Dedifferentiated amniotic fluid mesenchymal stem cell (primary cell): ENCODE measurements around the gene ZDHHC11.
"Not testable (repeated sequence)": the region's sequence is repeated elsewhere in the genome, so short reads cannot be mapped to it uniquely, and the experiment has no call there.

Experiments
- DNase-seq: peaks from one replicate; pipeline ENCODE4 v3.0.0-alpha.2; 2016; ENCODE audit errors: extremely low spot score

Gene ZDHHC11

DNA sequence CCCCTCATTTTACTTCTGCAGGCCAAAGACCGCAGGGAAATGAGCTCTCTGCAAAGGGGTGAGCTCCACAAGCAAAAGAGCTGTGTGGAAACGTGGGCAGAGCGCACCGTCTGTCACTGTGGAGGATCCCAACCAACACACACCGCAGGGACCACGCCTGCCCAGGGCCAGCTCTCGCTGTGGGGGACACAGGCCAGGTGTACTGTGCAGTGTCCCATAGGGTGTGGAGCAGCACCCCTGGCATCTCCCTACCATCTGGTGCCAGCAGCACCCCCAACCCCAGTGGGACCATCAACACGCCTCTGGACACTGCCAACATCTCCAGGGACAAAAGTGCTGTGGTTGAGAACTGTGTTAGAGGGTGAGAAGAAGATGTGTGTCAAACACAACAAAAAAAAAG is 27.9 kb upstream of the ZDHHC11 start:
- DNase-seq = not testable (repeated sequence)

DNA sequence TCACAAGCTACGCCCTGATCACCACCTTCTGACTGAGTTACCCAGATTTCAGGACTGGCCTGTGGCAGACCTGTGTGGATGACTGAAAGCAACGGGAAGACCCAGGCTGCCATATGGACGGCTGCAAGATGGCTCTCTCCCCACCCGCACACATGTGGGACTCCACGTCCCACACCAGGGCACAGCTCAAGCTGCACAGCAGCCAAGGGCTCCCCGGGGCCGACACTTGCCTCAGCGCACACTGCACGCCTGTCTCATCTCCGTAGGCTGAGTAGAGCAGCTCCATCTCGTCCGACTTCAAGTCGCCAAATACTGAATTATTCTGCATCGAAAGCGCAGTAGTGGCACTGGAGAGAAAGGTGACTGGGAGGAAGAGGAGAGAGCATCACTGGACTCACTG is 27.3 kb upstream of the ZDHHC11 start:
- no peak for DNase-seq

DNA sequence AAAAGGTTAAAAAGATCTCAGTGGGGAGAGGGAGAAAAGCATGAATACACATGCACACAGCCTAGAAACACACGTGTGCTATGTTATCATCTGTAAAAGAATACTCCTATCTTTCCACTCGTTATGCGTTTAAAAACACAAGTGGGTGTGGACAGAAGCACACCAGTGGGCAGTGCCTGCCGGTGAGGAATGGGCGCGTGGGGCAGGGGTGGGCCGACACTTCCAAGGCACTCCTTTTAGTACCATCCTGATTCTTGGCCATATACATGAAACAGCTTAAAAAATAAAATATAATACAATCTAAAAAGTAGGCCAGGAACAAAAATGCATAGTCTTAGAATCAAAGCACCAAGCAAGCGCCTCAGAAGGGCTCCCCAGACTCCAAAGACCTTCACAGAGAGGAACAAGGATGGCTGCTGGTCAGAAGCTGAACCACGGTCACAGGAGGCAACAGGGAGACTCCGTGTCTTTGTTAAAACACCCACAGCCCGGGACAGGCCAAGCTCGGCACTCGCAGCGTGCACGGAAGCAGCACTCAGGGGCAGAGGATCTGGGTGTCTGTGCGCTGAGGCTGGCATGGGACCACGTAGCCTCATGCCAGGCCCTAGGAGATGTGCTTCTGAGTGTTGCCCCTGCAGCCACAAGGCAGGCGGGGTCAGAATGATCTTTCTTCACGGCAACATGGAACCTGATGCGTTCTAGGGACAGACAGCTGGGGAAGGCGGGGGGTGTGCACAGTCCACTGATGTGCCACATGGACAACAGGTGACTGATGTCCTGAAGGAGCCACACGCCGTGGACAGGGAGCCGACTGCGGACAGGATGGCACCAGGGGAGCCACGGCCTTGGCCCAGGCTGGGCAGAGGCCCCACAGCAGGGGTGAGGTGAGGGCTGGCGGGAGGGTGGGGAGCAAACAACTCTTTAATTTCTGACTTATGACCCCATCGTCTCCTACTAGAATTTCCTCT is 25.9 kb upstream of the ZDHHC11 start:
- no peak for DNase-seq

DNA sequence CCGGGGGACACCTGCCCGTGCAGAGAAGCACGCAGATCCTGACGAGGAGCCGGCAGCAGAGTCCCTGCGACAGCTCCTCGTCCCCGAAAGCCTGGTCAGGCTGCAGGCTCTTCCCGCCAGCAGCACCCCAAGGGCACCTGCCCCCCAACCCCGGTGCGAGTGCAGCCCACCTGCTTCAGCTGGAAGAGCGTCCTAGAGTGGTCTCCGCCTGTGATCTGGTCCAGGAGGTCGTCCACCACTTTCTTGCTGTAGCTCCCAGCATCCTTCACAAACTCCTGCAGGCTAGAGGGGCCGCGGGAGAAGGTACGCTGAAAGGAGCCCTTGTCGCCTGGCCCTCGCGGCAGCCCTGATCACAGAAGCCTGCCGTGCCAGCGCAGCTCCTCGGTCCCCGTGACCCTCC is 25.1 kb upstream of the ZDHHC11 start:
- no peak for DNase-seq

- no peak for DNase-seq
Measured at GRCh38 chr5:873328-873727, 22.5 kb upstream of the ZDHHC11 start.

DNA sequence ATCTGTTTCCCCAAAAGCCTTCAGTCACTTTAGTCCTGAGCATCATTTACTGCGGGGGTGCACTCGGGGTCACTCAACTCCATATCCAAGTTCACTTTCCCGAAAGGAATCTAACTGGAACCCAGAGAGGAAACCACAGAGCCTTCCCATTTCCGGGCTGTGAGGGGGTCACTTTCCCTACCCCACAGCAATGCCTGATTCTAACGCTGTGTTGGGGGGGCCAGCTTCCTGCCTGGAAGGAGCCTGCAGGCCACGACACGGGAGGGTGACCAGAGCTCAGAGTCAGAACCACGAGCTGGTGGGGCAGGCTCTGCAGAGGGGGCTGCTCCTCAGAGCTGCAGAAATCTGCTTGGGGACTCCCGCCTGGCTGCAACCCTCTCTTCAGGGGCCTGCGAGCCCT is 21.5 kb upstream of the ZDHHC11 start:
- no peak for DNase-seq

DNA sequence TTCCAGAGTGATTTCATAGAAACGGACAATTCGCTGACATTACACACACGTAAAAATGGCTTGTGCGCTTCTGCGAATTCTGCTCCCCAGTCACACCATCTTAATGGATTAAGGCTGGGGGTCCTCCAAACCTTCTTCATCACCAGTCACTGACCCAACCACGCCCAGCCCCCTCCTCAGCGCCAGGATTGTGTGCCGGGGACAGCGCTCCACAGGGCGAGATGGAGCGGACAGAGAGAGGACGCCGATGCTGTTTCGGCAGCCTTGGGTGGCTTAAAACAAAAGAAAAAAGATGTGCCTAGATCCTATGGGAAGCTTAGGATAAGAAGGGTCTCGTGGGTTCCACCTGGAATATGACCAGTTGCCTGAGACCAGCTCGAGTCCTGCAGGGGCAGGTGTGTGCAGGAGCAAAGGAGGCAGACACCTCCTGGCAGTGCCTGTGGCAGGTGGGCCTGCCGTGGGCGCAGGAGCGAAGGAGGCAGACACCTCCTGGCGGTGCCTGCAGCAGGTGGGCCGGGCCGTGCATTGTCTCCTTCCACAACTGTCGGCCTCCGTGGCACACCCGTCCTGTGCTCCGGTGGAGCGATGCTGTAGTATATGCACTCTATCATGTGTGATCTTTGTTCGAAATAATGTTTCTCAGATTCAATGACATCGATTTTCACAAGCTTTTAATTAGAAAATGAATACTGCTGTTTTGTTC is 21.0 kb upstream of the ZDHHC11 start:
- no peak for DNase-seq

DNA sequence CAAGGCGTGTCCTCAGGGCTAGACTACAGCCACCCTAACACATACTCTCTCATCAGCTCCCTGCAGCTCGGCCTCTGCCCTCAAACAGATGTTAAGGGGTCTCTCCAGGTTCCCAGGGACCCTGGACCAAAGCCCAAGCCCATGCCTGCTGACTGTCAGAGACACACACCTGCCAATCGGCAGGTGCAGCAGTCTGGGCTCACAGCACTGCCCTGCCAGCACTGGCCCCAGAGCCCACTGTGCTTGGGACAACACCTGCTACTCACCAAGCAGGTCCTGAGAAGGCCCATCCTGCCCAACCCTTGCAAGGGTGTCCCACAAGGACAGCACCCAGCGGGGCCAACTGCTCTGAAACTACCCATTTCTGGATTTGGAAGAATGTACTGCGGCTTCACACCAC is 20.2 kb upstream of the ZDHHC11 start:
- no peak for DNase-seq

- DNase-seq = no peak
Measured at GRCh38 chr5:868428-869135, 17.8 kb upstream of the ZDHHC11 start.

- DNase-seq = no peak
Measured at GRCh38 chr5:867300-867870, 16.6 kb upstream of the ZDHHC11 start.

DNA sequence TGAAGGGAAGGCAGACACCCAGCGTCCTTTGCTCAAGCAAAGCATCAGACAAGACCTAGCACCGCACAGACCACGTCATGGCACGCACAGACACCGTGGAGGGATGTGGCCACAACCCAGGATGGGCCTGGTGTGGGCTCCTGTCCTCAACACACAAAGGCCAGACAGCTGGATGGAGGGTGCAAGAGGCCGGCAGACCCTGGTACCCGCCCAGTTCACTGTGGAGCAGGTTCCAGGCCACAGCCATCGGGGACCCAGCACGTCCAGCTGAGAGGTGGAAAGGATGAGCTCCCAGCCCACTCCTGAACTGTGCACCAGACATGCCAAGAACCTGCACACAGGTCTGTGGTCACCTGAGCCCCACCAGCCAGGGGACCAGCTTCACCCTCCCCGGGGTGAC is 15.0 kb upstream of the ZDHHC11 start:
- no peak for DNase-seq

- DNase-seq = no peak
Measured at GRCh38 chr5:865168-865521, 14.4 kb upstream of the ZDHHC11 start.

DNA sequence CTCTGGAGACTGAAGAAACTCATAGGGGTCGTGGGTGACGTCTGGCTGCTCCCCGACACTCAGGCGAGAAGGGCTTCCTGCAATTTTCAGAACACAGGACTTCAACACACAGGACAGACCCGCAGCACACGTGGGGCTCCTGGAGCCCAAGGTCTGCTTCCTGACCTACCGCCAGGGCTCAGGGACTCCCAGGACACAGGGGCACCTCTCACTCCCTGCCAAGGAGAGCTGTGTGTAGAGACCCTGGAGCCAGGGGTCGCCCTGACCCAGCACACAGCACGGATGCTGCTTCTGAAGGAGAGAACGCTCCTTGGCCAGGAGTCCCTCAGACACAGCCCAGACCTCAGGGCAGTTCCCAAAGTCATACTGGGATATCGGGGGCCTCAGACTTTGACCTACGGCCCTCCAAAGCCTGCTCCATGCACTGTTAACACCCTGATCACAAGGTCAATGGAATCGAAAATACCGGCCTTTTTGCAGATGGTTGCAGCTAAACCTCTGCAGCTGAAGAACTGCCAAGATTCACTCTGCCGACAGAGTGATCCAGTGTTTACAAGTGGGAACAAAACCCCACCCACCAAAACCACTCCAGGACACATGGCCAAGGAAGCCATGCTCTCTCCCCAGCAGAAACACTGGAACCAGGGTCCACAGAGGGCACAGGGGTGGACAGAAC is 13.8 kb upstream of the ZDHHC11 start:
- no peak for DNase-seq

- DNase-seq = no peak
Measured at GRCh38 chr5:863244-863805, 12.5 kb upstream of the ZDHHC11 start.

GRCh38 chr5:862367-863243 is 11.8 kb upstream of the ZDHHC11 start:
- no peak for DNase-seq

GRCh38 chr5:861442-862366 is 10.9 kb upstream of the ZDHHC11 start:
- no peak for DNase-seq

DNA sequence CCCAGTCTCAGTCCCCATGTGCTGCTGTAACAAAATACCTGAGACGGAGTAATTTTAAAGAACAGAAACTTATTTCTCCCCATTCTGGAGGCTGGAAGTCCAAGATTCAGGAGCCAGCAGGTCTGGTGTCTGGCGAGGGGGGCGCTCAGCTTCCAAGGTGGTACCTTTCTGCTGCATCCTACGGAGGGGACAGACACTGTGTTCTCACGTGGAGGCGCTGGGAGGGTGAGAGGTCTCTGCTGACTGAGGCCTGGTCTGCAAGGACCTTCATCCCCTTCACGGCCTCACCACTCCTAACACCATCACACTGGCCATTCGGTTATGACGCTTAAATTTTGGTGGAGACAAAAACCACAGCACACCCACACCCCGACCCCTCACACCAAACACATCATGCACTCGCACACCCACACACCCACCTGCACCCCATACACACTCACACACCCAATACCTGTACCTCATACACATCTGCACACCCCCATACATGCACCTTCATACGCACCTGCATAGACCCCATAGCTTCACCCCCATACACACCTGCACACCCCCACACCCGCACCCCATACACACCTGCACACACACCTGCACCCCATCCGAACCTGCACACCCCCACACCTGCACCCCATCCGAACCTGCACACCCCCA is 9.8 kb upstream of the ZDHHC11 start:
- DNase-seq = no peak

DNA sequence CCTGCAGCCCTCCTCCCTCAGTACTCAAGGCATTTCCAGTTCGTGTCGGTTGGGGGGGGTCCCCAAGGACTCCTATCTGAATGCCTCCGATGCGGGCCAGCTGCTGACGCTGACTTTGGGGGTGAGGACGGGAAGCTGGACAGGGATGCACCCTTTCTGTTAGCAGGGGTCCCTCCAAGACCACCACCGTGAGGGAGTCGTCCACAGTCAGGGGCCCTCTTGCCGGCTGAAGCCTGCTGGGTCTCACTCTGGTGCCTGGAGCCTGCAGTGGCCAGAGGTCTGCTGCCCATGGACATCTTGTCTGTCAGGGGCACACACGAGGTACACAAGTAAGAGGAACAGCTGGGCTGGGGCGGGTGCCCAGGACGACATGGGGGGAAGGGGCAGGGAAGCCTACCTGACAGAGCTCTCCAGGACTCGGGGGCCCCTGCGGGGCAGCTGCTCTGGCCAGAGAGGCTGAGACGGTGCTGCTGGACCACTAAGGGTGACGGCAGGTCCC is 9.1 kb upstream of the ZDHHC11 start:
- no peak for DNase-seq

GRCh38 chr5:859391-859790 is 8.6 kb upstream of the ZDHHC11 start:
- DNase-seq = no peak
